Fibroblast of lung (primary cell): ENCODE results near the gene FRG2.

Source experiments
- EZH2 ChIP-seq: IDR thresholded peaks from 2 replicates; pipeline ENCODE4 v1.5.1; 2012; ENCODE audit warnings: low read length, control low read depth, mild to moderate bottlenecking; ENCODE audit errors: missing control alignments
- TF ChIP-seq, protein P1 (sequence below), 2 donors: IDR thresholded peaks in 1 of 2; conservative IDR thresholded peaks in 1 of 2; 1 replicate in 1 of 2; 2 replicates in 1 of 2; pipeline ENCODE4 v1.5.1; 2011 to 2012; ENCODE audit warnings: low read length in 2 of 2, control low read depth in 1 of 2, inconsistent platforms in 1 of 2, low read depth in 1 of 2, mild to moderate bottlenecking in 1 of 2

DNA sequence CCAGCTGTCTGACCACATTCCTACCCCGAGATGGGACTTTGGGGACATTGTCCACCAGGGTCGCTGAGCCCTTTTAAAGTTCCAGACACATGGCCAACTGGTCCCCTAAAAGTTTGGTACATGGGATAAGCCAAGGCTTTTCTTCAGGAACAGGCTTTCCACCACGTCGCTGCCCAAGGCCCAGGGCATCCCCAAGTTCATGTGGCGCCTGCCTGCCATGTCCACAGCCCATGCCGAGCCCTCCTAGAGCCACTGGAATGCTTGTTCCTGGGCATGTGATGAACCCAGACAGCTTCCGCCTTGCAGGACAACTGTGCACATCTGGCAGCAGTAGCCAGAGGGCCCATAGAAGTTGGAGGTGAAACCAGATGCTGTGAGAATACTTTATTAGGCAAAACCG, 45.1 kb downstream of the FRG2 start:
- TF ChIP-seq, protein P1, sequence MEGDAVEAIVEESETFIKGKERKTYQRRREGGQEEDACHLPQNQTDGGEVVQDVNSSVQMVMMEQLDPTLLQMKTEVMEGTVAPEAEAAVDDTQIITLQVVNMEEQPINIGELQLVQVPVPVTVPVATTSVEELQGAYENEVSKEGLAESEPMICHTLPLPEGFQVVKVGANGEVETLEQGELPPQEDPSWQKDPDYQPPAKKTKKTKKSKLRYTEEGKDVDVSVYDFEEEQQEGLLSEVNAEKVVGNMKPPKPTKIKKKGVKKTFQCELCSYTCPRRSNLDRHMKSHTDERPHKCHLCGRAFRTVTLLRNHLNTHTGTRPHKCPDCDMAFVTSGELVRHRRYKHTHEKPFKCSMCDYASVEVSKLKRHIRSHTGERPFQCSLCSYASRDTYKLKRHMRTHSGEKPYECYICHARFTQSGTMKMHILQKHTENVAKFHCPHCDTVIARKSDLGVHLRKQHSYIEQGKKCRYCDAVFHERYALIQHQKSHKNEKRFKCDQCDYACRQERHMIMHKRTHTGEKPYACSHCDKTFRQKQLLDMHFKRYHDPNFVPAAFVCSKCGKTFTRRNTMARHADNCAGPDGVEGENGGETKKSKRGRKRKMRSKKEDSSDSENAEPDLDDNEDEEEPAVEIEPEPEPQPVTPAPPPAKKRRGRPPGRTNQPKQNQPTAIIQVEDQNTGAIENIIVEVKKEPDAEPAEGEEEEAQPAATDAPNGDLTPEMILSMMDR (conservative IDR thresholded peaks at IDR 0.05 in 1 of 2, IDR thresholded peaks at IDR 0.05 in 1 of 2; ENCODE audit: low read depth in 1 of 2, low read length in 2 of 2) = no peak
- no peak for TF ChIP-seq EZH2
